A673 (cell line): ENCODE data around the gene MCF2L2.

ENCODE experiments used
- CTCF ChIP-seq: fragments of 300-800, 200-600 bp; sonication (generic); conservative IDR thresholded peaks from 2 replicates; pipeline ENCODE4 v1.5.1; 2017; ENCODE audit warnings: low read depth, mild to moderate bottlenecking, antibody characterized with exemption, low read length, moderate library complexity, mixed read lengths
- EZH2 ChIP-seq: fragments of 200-600 bp; sonication (generic); IDR thresholded peaks from 2 replicates; pipeline ENCODE4 v1.6.1; 2017; ENCODE audit warnings: borderline replicate concordance, low read depth, mild to moderate bottlenecking, mixed read lengths, antibody characterized with exemption, low read length; ENCODE audit not compliant: poor library complexity, severe bottlenecking

- no peak for TF ChIP-seq CTCF
- TF ChIP-seq EZH2, result no peak
Observed at GRCh38 chr3:183319371-183319770, 109.0 kb downstream of the MCF2L2 start.
